ENCODE measurements around the gene PPAN.

The PPAN gene

GRCh38 chr19:10106100-10106936, at the start of gene PPAN:
Gene PPAN, plus strand, starts transcription at chr19:10106362. Its CDS starts 33 bp downstream, at chr19:10106395.
- peak; percentile 90 for DNase-seq

GRCh38 chr19:10061717-10062310, 44.3 kb upstream of the PPAN start:
- DNase-seq, result no peak

- DNase-seq, result no peak
Observed at GRCh38 chr19:10068205-10068604, 38.0 kb upstream of the PPAN start.

GRCh38 chr19:10069046-10069445, 37.1 kb upstream of the PPAN start:
- no peak for DNase-seq

GRCh38 chr19:10070730-10071446, 35.3 kb upstream of the PPAN start:
- no peak for DNase-seq

GRCh38 chr19:10074153-10074552, 32.0 kb upstream of the PPAN start:
- DNase-seq, result peak; percentile 18

- DNase-seq, result no peak
Observed at GRCh38 chr19:10076535-10076934, 29.6 kb upstream of the PPAN start.

GRCh38 chr19:10078329-10078728, 27.8 kb upstream of the PPAN start:
- no peak for DNase-seq

GRCh38 chr19:10079031-10079453, 27.1 kb upstream of the PPAN start:
- DNase-seq, result no peak

GRCh38 chr19:10083911-10084310, 22.3 kb upstream of the PPAN start:
- DNase-seq, result no peak

- no peak for DNase-seq
Observed at GRCh38 chr19:10084803-10085202, 21.4 kb upstream of the PPAN start.

- DNase-seq, result no peak
Observed at GRCh38 chr19:10085641-10086590, 20.2 kb upstream of the PPAN start, which contains the start of gene SHFL. Gene SHFL, plus strand, starts transcription at chr19:10086317. Its CDS starts 111 bp downstream, at chr19:10086428.

- no peak for DNase-seq
Observed at GRCh38 chr19:10086591-10087192, 19.5 kb upstream of the PPAN start.

- no peak for DNase-seq
Observed at GRCh38 chr19:10087296-10088061, 18.7 kb upstream of the PPAN start.

- no peak for DNase-seq
Observed at GRCh38 chr19:10088949-10089554, 17.1 kb upstream of the PPAN start.

- no peak for DNase-seq
Observed at GRCh38 chr19:10089801-10090375, 16.3 kb upstream of the PPAN start.

GRCh38 chr19:10091370-10091687, 14.8 kb upstream of the PPAN start:
- DNase-seq, result no peak

- no peak for DNase-seq
Observed at GRCh38 chr19:10091895-10092641, 14.1 kb upstream of the PPAN start.

- DNase-seq, result no peak
Observed at GRCh38 chr19:10092648-10093294, 13.4 kb upstream of the PPAN start.
